ENCODE results near the gene KHDC1.

GRCh38 chr6:73302339-73302738, 39.3 kb upstream of the KHDC1 start:
- TF ChIP-seq POLR2A (IDR thresholded peaks at IDR 0.05) = no peak
- no peak for TF ChIP-seq CTCF (IDR thresholded peaks at IDR 0.05)

Data from adrenal gland (tissue), 5 donors.